Activated T-cell treated with anti-CD3 and anti-CD28 coated beads for 4 hours (primary cell): ENCODE data around the gene KRTAP20-2.

Experiments
- DNase-seq: peaks from one replicate; pipeline ENCODE4 v3.0.0-alpha.2; 2020

The KRTAP20-2 gene

GRCh38 chr21:30676737-30677136 is 41.7 kb downstream of the KRTAP20-2 start:
- DNase-seq = no peak

- no peak for DNase-seq
These were observed 45.6 kb downstream of the KRTAP20-2 start for GRCh38 chr21:30680586-30680985.

- no peak for DNase-seq
These were observed 49.5 kb downstream of the KRTAP20-2 start for GRCh38 chr21:30684506-30684905.
